HepG2 (cell line): Measurements from ENCODE around the gene CR2. TPM values are rescaled to one million over a fixed set of nuclear protein-coding genes. Genes with fewer than 3 reads are reported as not detected.

Source experiments
- ATAC-seq: fragments of 200-7000 bp; cut with Tn5 transposase; 3 replicates; pipeline ENCODE4 v1.9.1; 2020; ENCODE audit warnings: mild to moderate bottlenecking, moderate library complexity
- BruUV-seq: library from RNA; stranded (reverse); fragments of 400-500 nt; replicated peaks from 2 replicates; lab custom pipeline; 2021; lab: Mats Ljungman, UMichigan
- CTCF ChIA-PET: fragments of 300-600 bp; formaldehyde crosslinking; extraction: SDS; loops from one replicate; lab custom pipeline; 2021; ENCODE audit warnings: low total read pairs, inconsistent platforms, low intra/inter-chr PET ratio; lab: Yijun Ruan, JAX
- POLR2A ChIA-PET: fragments of 350-600 bp; sonication (Branson Sonifier 250); formaldehyde crosslinking; loops from one replicate; lab custom pipeline; 2020; ENCODE audit warnings: antibody characterized with exemption, inconsistent platforms; lab: Yijun Ruan, JAX
- DNase-seq: peaks from one replicate; pipeline ENCODE4 v3.0.0-alpha.2; 2015; ENCODE audit warnings: low spot score
- FAIRE-seq: peaks from 3 replicates; lab custom pipeline; 2011; peaks lifted over from hg19 to GRCh38; lab: Jason Lieb, UNC
- H2AFZ ChIP-seq: one replicate; pipeline ENCODE4 v1.6.1; 2011; ENCODE audit warnings: low read length, inconsistent platforms
- H3K27ac ChIP-seq: fragments of 300-600 bp; 3 replicates; pipeline ENCODE4 v1.8.0; 2011; ENCODE audit warnings: mixed run types, mild to moderate bottlenecking, mixed read lengths, low read length, inconsistent platforms; ENCODE audit not compliant: insufficient read depth; ENCODE audit errors: extremely low read length
- H3K27me3 ChIP-seq, 2 experiments: fragments of 200-600 bp in 1 of 2; 2 replicates in 1 of 2; 3 replicates in 1 of 2; pipeline versions ENCODE4 v1.6.0 to v1.8.0; 2011; ENCODE audit warnings: low read length in 2 of 2, mild to moderate bottlenecking in 2 of 2, moderate library complexity in 2 of 2, inconsistent platforms in 1 of 2; ENCODE audit not compliant: insufficient read depth in 2 of 2, control insufficient read depth in 1 of 2
- H3K36me3 ChIP-seq, 2 experiments: fragments of 200-600 bp in 1 of 2; replicated peaks in 1 of 2; 2 replicates in 1 of 2; 3 replicates in 1 of 2; pipeline versions ENCODE4 v1.5.1 to v1.8.0; 2011; ENCODE audit warnings: low read length in 2 of 2, inconsistent platforms in 1 of 2; ENCODE audit not compliant: insufficient read depth in 2 of 2, control insufficient read depth in 1 of 2
- H3K4me1 ChIP-seq: 2 replicates; pipeline ENCODE4 v1.5.1; 2012; ENCODE audit warnings: low read length, inconsistent platforms; ENCODE audit not compliant: insufficient read depth
- H3K4me2 ChIP-seq: 2 replicates; pipeline ENCODE4 v1.6.0; 2011; ENCODE audit warnings: low read depth, low read length, inconsistent platforms
- H3K4me3 ChIP-seq, 3 experiments: fragments of 200-600 bp in 1 of 3; sonication (generic), shearing (Covaris generic) in 1 of 3; replicated peaks in 1 of 3; 2 replicates each; pipeline ENCODE4 v1.5.1; 2011 to 2016; ENCODE audit warnings: low read length in 3 of 3, inconsistent platforms in 2 of 3, low read depth in 2 of 3, mild to moderate bottlenecking in 2 of 3, control low read depth in 1 of 3, mixed read lengths in 1 of 3; ENCODE audit not compliant: insufficient read depth in 1 of 3
- H3K79me2 ChIP-seq: one replicate; pipeline ENCODE4 v1.6.1; 2011; ENCODE audit warnings: low read length, inconsistent platforms; ENCODE audit not compliant: insufficient read depth
- H3K9ac ChIP-seq: 2 replicates; pipeline ENCODE4 v1.6.0; 2011; ENCODE audit warnings: mild to moderate bottlenecking, low read depth, low read length, inconsistent platforms; ENCODE audit not compliant: insufficient read depth
- H3K9me3 ChIP-seq: 2 replicates; pipeline ENCODE4 v1.5.1; 2012; ENCODE audit warnings: mild to moderate bottlenecking, low read length
- H4K20me1 ChIP-seq: 2 replicates; pipeline ENCODE4 v1.6.0; 2011; ENCODE audit warnings: inconsistent platforms, mild to moderate bottlenecking, low read length, moderate library complexity; ENCODE audit not compliant: insufficient read depth
- ATF7 ChIP-seq, 2 experiments: fragments of 450-650 bp in 1 of 2; sonication (generic) in 1 of 2; formaldehyde crosslinking in 1 of 2; IDR thresholded peaks; 2 replicates each; pipeline versions ENCODE4 v1.4.0 to v1.6.1; 2016 to 2020; ENCODE audit warnings: antibody characterized with exemption in 1 of 2, mild to moderate bottlenecking in 1 of 2, missing genetic modification reagents in 1 of 2
- CAMTA2 ChIP-seq: sonication (generic); formaldehyde crosslinking; IDR thresholded peaks from 2 replicates; pipeline ENCODE4 v1.4.0; 2020; ENCODE audit warnings: mild to moderate bottlenecking, missing genetic modification reagents, borderline replicate concordance
- DNMT3B ChIP-seq: conservative IDR thresholded peaks from 2 replicates; pipeline ENCODE4 v1.6.1; 2016; ENCODE audit warnings: missing biosample characterization, control low read depth
- EHMT2 ChIP-seq: fragments of 200-600 bp; sonication (generic); IDR thresholded peaks from 2 replicates; pipeline ENCODE4 v1.7.0; 2017; ENCODE audit warnings: antibody characterized with exemption, low read depth, low read length, borderline replicate concordance
- HNRNPH1 ChIP-seq: fragments of 200-400 bp; formaldehyde crosslinking; optimal IDR thresholded peaks from 2 replicates; pipeline ENCODE3; 2017; ENCODE audit warnings: mild to moderate bottlenecking, low read depth, low read length
- KLF9 ChIP-seq: IDR thresholded peaks from 2 replicates; pipeline ENCODE4 v1.6.1; 2016; ENCODE audit warnings: low read depth
- NBN ChIP-seq: fragments of 450-650 bp; conservative IDR thresholded peaks from 2 replicates; pipeline ENCODE4 v1.6.1; 2017
- NFE2L2 ChIP-seq: fragments of 150-350 bp; IDR thresholded peaks from 2 replicates; pipeline ENCODE4 v1.6.1; 2014; ENCODE audit warnings: low read length
- NFYB ChIP-seq: sonication (generic); formaldehyde crosslinking; IDR thresholded peaks from 2 replicates; pipeline ENCODE4 v1.4.0; 2020; ENCODE audit warnings: missing genetic modification reagents
- PHF20 ChIP-seq: sonication (generic); formaldehyde crosslinking; IDR thresholded peaks from 2 replicates; pipeline ENCODE4 v1.5.0; 2020; ENCODE audit warnings: mild to moderate bottlenecking, missing genetic modification reagents
- TARDBP ChIP-seq: sonication (generic); formaldehyde crosslinking; IDR thresholded peaks from 2 replicates; pipeline ENCODE4 v1.8.0; 2022; ENCODE audit warnings: mild to moderate bottlenecking, missing genetic modification reagents
- ZNF121 ChIP-seq: sonication (generic); formaldehyde crosslinking; IDR thresholded peaks from 2 replicates; pipeline ENCODE4 v1.5.0; 2020; ENCODE audit warnings: mild to moderate bottlenecking, missing genetic modification reagents
- ZNF235 ChIP-seq: sonication (generic); formaldehyde crosslinking; IDR thresholded peaks from 2 replicates; pipeline ENCODE4 v1.8.1; 2023; ENCODE audit warnings: mild to moderate bottlenecking, missing genetic modification reagents, borderline replicate concordance
- ZNF629 ChIP-seq: sonication (generic); formaldehyde crosslinking; conservative IDR thresholded peaks from 2 replicates; pipeline ENCODE4 v1.5.0; 2020; ENCODE audit warnings: missing genetic modification reagents
- ZNF749 ChIP-seq: sonication (generic); formaldehyde crosslinking; IDR thresholded peaks from 2 replicates; pipeline ENCODE4 v1.8.0; 2022; ENCODE audit warnings: mild to moderate bottlenecking, missing genetic modification reagents, moderate library complexity, borderline replicate concordance
- ZSCAN31 ChIP-seq: sonication (generic); formaldehyde crosslinking; IDR thresholded peaks from 2 replicates; pipeline ENCODE4 v1.5.0; 2020; ENCODE audit warnings: low read depth, mild to moderate bottlenecking, missing genetic modification reagents
- WGBS: methylation state at CpG from one replicate; pipeline ENCODE4 v1.1.6; 2017; ENCODE audit warnings: low lambda C conversion rate; 5-methylcytosine and 5-hydroxymethylcytosine counted together
- in situ Hi-C: cut with HindIII; loops from 2 replicates; pipeline ENCODE4 v1.10.0; 2017; ENCODE audit warnings: low pct_unique_long_range_greater_than_20kb; ENCODE audit not compliant: extremely low pct_ligation_motif_present
- intact Hi-C: fragments of 100-400 bp; cut with micrococcal nuclease; formaldehyde crosslinking; loops from one replicate; pipeline ENCODE4 v1.10.0; 2022; ENCODE audit not compliant: unreplicated experiment
- polyA plus RNA-seq, 8 experiments: library from polyadenylated mRNA; depleted of rRNA in 3 of 8; stranded (reverse) in 7 of 8; unstranded in 1 of 8; fragments of >200 nt; fragmentation: Illumina TruSeq in 4 of 8; extraction: Trizol in 4 of 8; gene quantifications; 2 replicates each; pipeline versions ENCODE4 v1.2.1 to v1.2.3, GENCODE V29; 2011 to 2016; ENCODE audit warnings: low read depth in 4 of 8, missing spikeins in 1 of 8, mixed read lengths in 1 of 8; ENCODE audit not compliant: insufficient read depth in 1 of 8
- total RNA-seq, 5 experiments: library from RNA; depleted of rRNA; stranded (reverse); fragments of >200 nt; fragmentation: Illumina TruSeq; extraction: Trizol; gene quantifications; 2 replicates each; pipeline ENCODE4 v1.2.3, GENCODE V29; 2016; ENCODE audit warnings: low read depth in 1 of 5
- TF ChIP-seq, protein P1 (sequence below): sonication (generic); formaldehyde crosslinking; IDR thresholded peaks from 2 replicates; pipeline ENCODE4 v1.4.0; 2020; ENCODE audit warnings: missing genetic modification reagents
- TF ChIP-seq, protein P2 (sequence below): sonication (generic); formaldehyde crosslinking; IDR thresholded peaks from 2 replicates; pipeline ENCODE4 v1.5.0; 2020; ENCODE audit warnings: mild to moderate bottlenecking, missing genetic modification reagents

Gene CR2
- total and polyA plus RNA-seq, 2 of the 13 experiments (the other 11 are each of a cell fraction or from before 2014, with no cell fraction given): not detected

DNA sequence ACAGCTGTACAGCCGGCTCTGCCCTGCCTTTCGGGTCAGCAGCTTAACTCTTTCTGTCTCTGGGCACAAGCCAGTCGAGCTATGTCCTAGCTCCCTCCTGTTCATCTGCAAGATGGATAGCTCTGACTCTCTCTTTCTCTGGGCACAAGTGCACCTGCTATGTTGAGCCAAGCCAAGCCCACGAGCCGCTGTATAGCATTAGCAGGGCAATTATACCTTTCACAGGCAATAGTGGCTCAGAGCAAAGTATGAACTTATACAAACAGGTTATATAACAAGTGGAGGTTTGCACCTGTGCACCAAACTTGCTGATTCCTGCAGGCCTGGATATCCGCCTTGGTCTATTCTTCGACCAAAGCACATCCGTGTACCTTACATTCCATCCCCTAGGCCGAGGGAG, 33.0 kb upstream of the CR2 start:
- H2AFZ ChIP-seq: no peak overlapping the region
- no peaks in the 10 kb centered on the region for H3K36me3 ChIP-seq
- no peak for FAIRE-seq
- H3K27me3 ChIP-seq: peaks cover 0 to 3% of the 10 kb centered on the region in 2 experiments; a peak in 1 of 5 replicates
- H3K4me1 ChIP-seq: no peaks in the 10 kb centered on the region
- no peaks in the 10 kb centered on the region for H4K20me1 ChIP-seq
- no TSS peak for BruUV-seq
- no peak overlapping the region for H3K4me3 ChIP-seq
- no peak overlapping the region for H3K27ac ChIP-seq
- in situ Hi-C loops (no loop called here), intact Hi-C loops (no loop called here)
- ChIA-PET CTCF (no interaction called here), POLR2A (no interaction called here)
- no peaks in the 10 kb centered on the region for H3K79me2 ChIP-seq
- WGBS: 13% methylated on average over 9 of the region's 9 CpGs
- H3K9me3 ChIP-seq: no peaks in the 10 kb centered on the region
- no peak for DNase-seq
- no peak overlapping the region for H3K4me2 ChIP-seq
- H3K9ac ChIP-seq: no peak overlapping the region
- ATAC-seq: no peak
- TF ChIP-seq ATF7 (IDR thresholded peaks at IDR 0.05): no peak
- TF ChIP-seq ATF7 (CRISPR knock-in tag; IDR thresholded peaks at IDR 0.05): no peak
- peak; percentile 57; the same call in 1 of the 2 replicates for TF ChIP-seq ZSCAN31 (CRISPR knock-in tag)
- no peak for TF ChIP-seq NBN
- TF ChIP-seq TARDBP (CRISPR knock-in tag): no peak

DNA sequence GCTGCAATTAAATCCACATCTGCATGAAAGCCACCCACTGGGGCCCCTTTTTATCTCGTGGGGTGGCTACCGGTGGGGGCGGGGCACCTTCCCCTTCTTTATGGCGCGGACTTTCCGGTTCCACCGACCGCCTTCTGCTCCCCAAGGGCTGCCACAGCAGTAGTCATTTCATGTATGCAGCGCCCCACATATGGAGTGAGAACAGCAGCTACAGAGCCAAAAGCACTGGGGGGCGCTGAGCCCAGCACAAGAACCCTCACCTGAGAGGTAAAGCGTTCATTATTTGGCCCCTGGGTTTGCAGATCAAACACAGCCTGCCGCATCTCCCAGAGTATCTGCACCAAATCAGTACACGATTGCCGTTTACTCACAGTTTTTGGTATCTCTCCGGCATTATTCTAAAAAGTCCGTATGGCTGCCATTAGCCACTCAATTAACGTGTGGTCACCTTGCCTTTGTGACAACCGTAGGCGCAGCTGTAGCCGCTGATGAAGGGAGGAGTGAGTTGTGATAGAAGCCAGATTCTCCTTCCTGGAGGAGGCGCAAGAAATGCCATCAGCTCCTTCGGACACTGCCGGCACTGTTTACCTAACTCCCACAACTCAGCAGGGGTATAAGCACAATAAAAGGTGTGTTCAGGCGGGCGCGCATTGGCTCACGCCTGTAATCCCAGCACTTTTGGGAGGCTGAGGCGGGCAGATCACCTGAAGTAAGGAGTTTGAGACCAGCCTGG, 30.4 kb upstream of the CR2 start:
- intact Hi-C loops (no loop called here), in situ Hi-C loops (no loop called here)
- ChIA-PET POLR2A (no interaction called here), CTCF (no interaction called here)
- Histone ChIP-seq H3K79me2 (no peaks in the 10 kb centered on the region), H3K9ac (no peak overlapping the region), H3K36me3 (no peaks in the 10 kb centered on the region), H3K4me1 (no peaks in the 10 kb centered on the region), H3K9me3 (no peaks in the 10 kb centered on the region), H3K4me3 (no peak overlapping the region), H4K20me1 (no peaks in the 10 kb centered on the region), H3K27me3 (peaks cover 0 to 3% of the 10 kb centered on the region in 2 experiments; a peak in 1 of 5 replicates), H2AFZ (no peak overlapping the region), H3K4me2 (no peak overlapping the region), H3K27ac (no peak overlapping the region)
- DNase-seq (no peak), ATAC-seq (no peak), FAIRE-seq (no peak)
- BruUV-seq: no TSS peak
- WGBS: 56% methylated on average over 26 of the region's 28 CpGs
- TF ChIP-seq EHMT2 (no peak), NFYB (CRISPR knock-in tag) (no peak), HNRNPH1 (no peak), NFE2L2 (no peak), CAMTA2 (CRISPR knock-in tag) (no peak), ZNF749 (CRISPR knock-in tag) (no peak), ZNF121 (no peak), DNMT3B (no peak), ZNF629 (no peak), KLF9 (no peak), ZNF235 (CRISPR knock-in tag) (no peak), PHF20 (no peak)
- TF ChIP-seq, protein P1, sequence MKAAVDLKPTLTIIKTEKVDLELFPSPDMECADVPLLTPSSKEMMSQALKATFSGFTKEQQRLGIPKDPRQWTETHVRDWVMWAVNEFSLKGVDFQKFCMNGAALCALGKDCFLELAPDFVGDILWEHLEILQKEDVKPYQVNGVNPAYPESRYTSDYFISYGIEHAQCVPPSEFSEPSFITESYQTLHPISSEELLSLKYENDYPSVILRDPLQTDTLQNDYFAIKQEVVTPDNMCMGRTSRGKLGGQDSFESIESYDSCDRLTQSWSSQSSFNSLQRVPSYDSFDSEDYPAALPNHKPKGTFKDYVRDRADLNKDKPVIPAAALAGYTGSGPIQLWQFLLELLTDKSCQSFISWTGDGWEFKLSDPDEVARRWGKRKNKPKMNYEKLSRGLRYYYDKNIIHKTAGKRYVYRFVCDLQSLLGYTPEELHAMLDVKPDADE: no peak
- TF ChIP-seq, protein P2, sequence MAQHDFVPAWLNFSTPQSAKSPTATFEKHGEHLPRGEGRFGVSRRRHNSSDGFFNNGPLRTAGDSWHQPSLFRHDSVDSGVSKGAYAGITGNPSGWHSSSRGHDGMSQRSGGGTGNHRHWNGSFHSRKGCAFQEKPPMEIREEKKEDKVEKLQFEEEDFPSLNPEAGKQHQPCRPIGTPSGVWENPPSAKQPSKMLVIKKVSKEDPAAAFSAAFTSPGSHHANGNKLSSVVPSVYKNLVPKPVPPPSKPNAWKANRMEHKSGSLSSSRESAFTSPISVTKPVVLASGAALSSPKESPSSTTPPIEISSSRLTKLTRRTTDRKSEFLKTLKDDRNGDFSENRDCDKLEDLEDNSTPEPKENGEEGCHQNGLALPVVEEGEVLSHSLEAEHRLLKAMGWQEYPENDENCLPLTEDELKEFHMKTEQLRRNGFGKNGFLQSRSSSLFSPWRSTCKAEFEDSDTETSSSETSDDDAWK: no peak
